ENCODE results near the gene SEPHS2. TPM values are rescaled to one million over a fixed set of nuclear protein-coding genes. Genes with fewer than 3 reads are reported as not detected.
"Not testable (repeated sequence)": the region's sequence is repeated elsewhere in the genome, so short reads cannot be mapped to it uniquely, and the experiment has no call there.

The SEPHS2 gene
- total RNA-seq, 4 donors from 2014 or later = 26.5 to 37.6 (median 33.8) TPM

GRCh38 chr16:30470632-30470995 is 24.9 kb upstream of the SEPHS2 start:
- no peak for DNase-seq (ENCODE audit: extremely low spot score)
- Histone ChIP-seq H3K4me1 (peaks cover 0 to 3% (median 0%) of the 10 kb centered on the region in 4 donors), H3K27ac (replicated peaks in 1 of 4) (no peak overlapping the region), H3K9me3 (no peaks in the 10 kb centered on the region), H3K27me3 (peaks cover 0 to 35% (median 10%) of the 10 kb centered on the region in 4 donors), H3K4me3 (no peak overlapping the region), H3K36me3 (no peaks in the 10 kb centered on the region)
- intact Hi-C loops (cut with DNase I) = no loop called here
- WGBS = 90% methylated on average over 8 of the region's 8 CpGs
- TF ChIP-seq POLR2A (IDR thresholded peaks at IDR 0.05; ENCODE audit: low read depth) = no peak
- TF ChIP-seq EP300 (IDR thresholded peaks at IDR 0.05) = no peak
- no peak for TF ChIP-seq POLR2AphosphoS5 (IDR thresholded peaks at IDR 0.05)
- no peak for TF ChIP-seq CTCF (IDR thresholded peaks at IDR 0.05)

GRCh38 chr16:30470170-30470512 is 24.5 kb upstream of the SEPHS2 start:
- H3K4me1 ChIP-seq = peaks cover 0 to 3% (median 0%) of the 10 kb centered on the region in 4 donors
- intact Hi-C loops (cut with DNase I) = no loop called here
- H3K4me3 ChIP-seq = no peak overlapping the region
- no peaks in the 10 kb centered on the region for H3K9me3 ChIP-seq
- no peaks in the 10 kb centered on the region for H3K36me3 ChIP-seq
- H3K27ac ChIP-seq (replicated peaks in 1 of 4) = no peak overlapping the region
- H3K27me3 ChIP-seq = peaks cover 0 to 31% (median 10%) of the 10 kb centered on the region in 4 donors
- TF ChIP-seq EP300 (IDR thresholded peaks at IDR 0.05) (no peak), POLR2AphosphoS5 (IDR thresholded peaks at IDR 0.05) (no peak), POLR2A (IDR thresholded peaks at IDR 0.05; ENCODE audit: low read depth) (no peak), CTCF (IDR thresholded peaks at IDR 0.05) (no peak)
- 77% methylated on average over 3 of the region's 3 CpGs for WGBS
- DNase-seq (ENCODE audit: extremely low spot score) = no peak

- Histone ChIP-seq H3K27me3 (no peaks in the 10 kb centered on the region), H3K27ac (replicated peaks in 1 of 4) (no peak overlapping the region), H3K9me3 (no peaks in the 10 kb centered on the region), H3K4me3 (no peak overlapping the region), H3K36me3 (no peaks in the 10 kb centered on the region), H3K4me1 (no peaks in the 10 kb centered on the region)
- no peak for DNase-seq (ENCODE audit: extremely low spot score)
- TF ChIP-seq POLR2A (IDR thresholded peaks at IDR 0.05; ENCODE audit: low read depth) (no peak), POLR2AphosphoS5 (IDR thresholded peaks at IDR 0.05) (no peak), CTCF (IDR thresholded peaks at IDR 0.05) (no peak), EP300 (IDR thresholded peaks at IDR 0.05) (no peak)
- WGBS = 97% methylated on average over 5 of the region's 7 CpGs
- intact Hi-C loops (cut with DNase I) = no loop called here
These were observed 18.4 kb upstream of the SEPHS2 start for GRCh38 chr16:30464078-30464477.

- DNase-seq (ENCODE audit: extremely low spot score); H3K27me3 ChIP-seq; H3K36me3 ChIP-seq; H3K4me3 ChIP-seq; H3K27ac ChIP-seq (replicated peaks in 1 of 4); H3K4me1 ChIP-seq; intact Hi-C loops (cut with DNase I); H3K9me3 ChIP-seq: not testable (repeated sequence)
- 78% methylated on average over 5 of the region's 5 CpGs for WGBS
These were observed 15.8 kb upstream of the SEPHS2 start for GRCh38 chr16:30461426-30461825.

GRCh38 chr16:30459456-30459855 is 13.8 kb upstream of the SEPHS2 start:
- intact Hi-C loops (cut with DNase I) = no loop called here
- TF ChIP-seq CTCF (IDR thresholded peaks at IDR 0.05) = no peak
- no peak for TF ChIP-seq EP300 (IDR thresholded peaks at IDR 0.05)
- no peak for TF ChIP-seq POLR2AphosphoS5 (IDR thresholded peaks at IDR 0.05)
- no peak for TF ChIP-seq POLR2A (IDR thresholded peaks at IDR 0.05; ENCODE audit: low read depth)
- Histone ChIP-seq H3K4me3 (no peak overlapping the region), H3K27ac (replicated peaks in 1 of 4) (no peak overlapping the region), H3K9me3 (no peaks in the 10 kb centered on the region), H3K4me1 (no peaks in the 10 kb centered on the region), H3K27me3 (no peaks in the 10 kb centered on the region), H3K36me3 (no peaks in the 10 kb centered on the region)
- no peak for DNase-seq (ENCODE audit: extremely low spot score)
- 88% methylated on average over 11 of the region's 11 CpGs for WGBS
